Neutrophil (primary cell): ENCODE data around the gene TJP1.

ENCODE experiments used
- H3K27ac ChIP-seq: fragments of 200-600 bp; sonication (generic); 2 replicates; pipeline ENCODE4 v1.5.1; 2016; ENCODE audit warnings: mild to moderate bottlenecking, moderate library complexity
- H3K27me3 ChIP-seq: fragments of 200-600 bp; sonication (generic); 2 replicates; pipeline ENCODE4 v1.6.0; 2016; ENCODE audit warnings: mild to moderate bottlenecking
- H3K36me3 ChIP-seq: fragments of 200-600 bp; sonication (generic); 2 replicates; pipeline ENCODE4 v1.5.1; 2017
- H3K4me1 ChIP-seq, 2 experiments: fragments of 200-600 bp in 1 of 2; sonication (generic) in 1 of 2; 1 replicate in 1 of 2; 2 replicates in 1 of 2; pipeline versions ENCODE4 v1.5.1 to v1.6.1; 2013 to 2016; ENCODE audit warnings: low read depth in 1 of 2, low read length in 1 of 2, mild to moderate bottlenecking in 1 of 2, moderate library complexity in 1 of 2; ENCODE audit not compliant: control insufficient read depth in 1 of 2, insufficient read depth in 1 of 2
- H3K4me3 ChIP-seq, 2 experiments: fragments of 200-600 bp in 1 of 2; sonication (generic) in 1 of 2; 1 replicate in 1 of 2; 2 replicates in 1 of 2; pipeline ENCODE4 v1.5.1; 2013 to 2016; ENCODE audit warnings: low read depth in 1 of 2, low read length in 1 of 2, mild to moderate bottlenecking in 1 of 2, moderate library complexity in 1 of 2
- H3K9me3 ChIP-seq: fragments of 200-600 bp; sonication (generic); 2 replicates; pipeline ENCODE4 v1.5.1; 2016
- TF ChIP-seq, protein P1 (sequence below): fragments of 200-600 bp; sonication (generic); IDR thresholded peaks from 2 replicates; pipeline ENCODE4 v1.5.1; 2016; ENCODE audit warnings: antibody characterized with exemption

Gene TJP1

GRCh38 chr15:29708519-29708918 is 113.7 kb downstream of the TJP1 start:
- Histone ChIP-seq H3K27ac (no peak overlapping the region), H3K27me3 (no peaks in the 10 kb centered on the region), H3K9me3 (no peaks in the 10 kb centered on the region), H3K4me3 (no peak overlapping the region), H3K4me1 (no peaks in the 10 kb centered on the region), H3K36me3 (no peaks in the 10 kb centered on the region)
- TF ChIP-seq, protein P1, sequence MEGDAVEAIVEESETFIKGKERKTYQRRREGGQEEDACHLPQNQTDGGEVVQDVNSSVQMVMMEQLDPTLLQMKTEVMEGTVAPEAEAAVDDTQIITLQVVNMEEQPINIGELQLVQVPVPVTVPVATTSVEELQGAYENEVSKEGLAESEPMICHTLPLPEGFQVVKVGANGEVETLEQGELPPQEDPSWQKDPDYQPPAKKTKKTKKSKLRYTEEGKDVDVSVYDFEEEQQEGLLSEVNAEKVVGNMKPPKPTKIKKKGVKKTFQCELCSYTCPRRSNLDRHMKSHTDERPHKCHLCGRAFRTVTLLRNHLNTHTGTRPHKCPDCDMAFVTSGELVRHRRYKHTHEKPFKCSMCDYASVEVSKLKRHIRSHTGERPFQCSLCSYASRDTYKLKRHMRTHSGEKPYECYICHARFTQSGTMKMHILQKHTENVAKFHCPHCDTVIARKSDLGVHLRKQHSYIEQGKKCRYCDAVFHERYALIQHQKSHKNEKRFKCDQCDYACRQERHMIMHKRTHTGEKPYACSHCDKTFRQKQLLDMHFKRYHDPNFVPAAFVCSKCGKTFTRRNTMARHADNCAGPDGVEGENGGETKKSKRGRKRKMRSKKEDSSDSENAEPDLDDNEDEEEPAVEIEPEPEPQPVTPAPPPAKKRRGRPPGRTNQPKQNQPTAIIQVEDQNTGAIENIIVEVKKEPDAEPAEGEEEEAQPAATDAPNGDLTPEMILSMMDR, result no peak

- Histone ChIP-seq H3K27ac (no peak overlapping the region), H3K36me3 (no peaks in the 10 kb centered on the region), H3K4me1 (no peaks in the 10 kb centered on the region), H3K9me3 (no peaks in the 10 kb centered on the region), H3K4me3 (no peak overlapping the region), H3K27me3 (no peaks in the 10 kb centered on the region)
- TF ChIP-seq, protein P1, result no peak
These were observed 117.2 kb downstream of the TJP1 start for GRCh38 chr15:29704950-29705597.

DNA sequence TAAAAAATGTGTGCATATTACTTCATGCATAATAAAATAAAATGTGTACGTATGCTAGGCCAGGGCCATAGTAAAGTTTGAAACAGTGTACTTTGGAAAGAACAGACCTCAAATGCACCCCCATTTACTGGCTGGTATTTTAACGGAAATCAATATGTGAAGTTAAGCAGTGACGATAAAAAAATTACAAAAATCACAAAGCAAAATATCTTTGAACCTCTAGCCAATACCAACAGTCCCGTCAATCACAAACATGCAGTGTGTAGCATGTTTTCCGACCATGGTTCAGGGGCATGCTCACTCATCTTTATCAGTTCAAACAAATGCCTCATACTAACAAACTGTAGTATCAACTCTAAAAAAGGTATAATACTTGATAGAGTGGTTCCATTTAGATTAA is 121.1 kb downstream of the TJP1 start:
- Histone ChIP-seq H3K9me3 (no peaks in the 10 kb centered on the region), H3K4me1 (no peaks in the 10 kb centered on the region), H3K27me3 (no peaks in the 10 kb centered on the region), H3K27ac (no peak overlapping the region), H3K4me3 (no peak overlapping the region), H3K36me3 (no peaks in the 10 kb centered on the region)
- TF ChIP-seq, protein P1, result no peak

DNA sequence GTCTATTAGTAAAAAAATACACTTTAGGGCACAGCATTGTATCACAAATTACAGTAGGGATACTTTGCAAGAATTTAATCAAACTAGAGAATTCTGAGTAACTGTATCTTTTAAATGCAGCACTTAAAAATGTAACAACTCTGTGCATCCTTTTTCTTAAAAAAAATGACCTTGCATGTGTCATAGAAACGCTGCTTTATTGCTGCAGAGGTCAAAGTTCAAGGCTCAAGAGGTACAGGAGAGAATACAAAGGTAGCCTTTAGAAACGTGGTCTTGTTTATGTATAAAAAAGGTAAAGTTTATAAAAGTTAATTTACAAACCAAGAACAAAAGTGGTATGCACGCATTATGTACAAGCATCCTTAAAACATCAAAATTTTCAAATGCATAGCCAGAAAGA is 122.0 kb downstream of the TJP1 start:
- no peak overlapping the region for H3K4me3 ChIP-seq
- no peaks in the 10 kb centered on the region for H3K36me3 ChIP-seq
- no peaks in the 10 kb centered on the region for H3K27me3 ChIP-seq
- TF ChIP-seq, protein P1, result no peak
- H3K4me1 ChIP-seq, result no peaks in the 10 kb centered on the region
- H3K27ac ChIP-seq, result no peak overlapping the region
- H3K9me3 ChIP-seq, result no peaks in the 10 kb centered on the region

DNA sequence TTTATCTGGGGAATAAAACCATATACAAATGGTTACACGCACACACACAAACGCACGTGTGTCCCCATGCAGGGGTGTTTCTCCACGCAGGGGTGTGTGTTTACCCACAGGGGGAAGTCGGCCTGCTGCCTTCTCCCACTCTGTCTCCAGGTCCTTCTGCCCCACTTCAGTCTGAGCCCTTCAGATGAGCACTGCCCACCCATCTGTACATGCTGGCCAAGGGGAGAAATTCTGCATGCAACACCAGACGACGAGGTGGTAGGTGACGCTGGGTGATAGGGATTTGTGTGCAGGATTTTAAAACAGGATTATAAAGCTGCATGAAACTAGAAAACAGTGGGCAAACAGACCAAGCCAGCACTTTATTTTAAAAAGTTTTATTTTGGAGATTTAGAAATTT is 122.5 kb downstream of the TJP1 start:
- H3K27me3 ChIP-seq, result no peaks in the 10 kb centered on the region
- TF ChIP-seq, protein P1, result no peak
- H3K36me3 ChIP-seq, result no peaks in the 10 kb centered on the region
- H3K9me3 ChIP-seq, result no peaks in the 10 kb centered on the region
- no peak overlapping the region for H3K4me3 ChIP-seq
- no peaks in the 10 kb centered on the region for H3K4me1 ChIP-seq
- no peak overlapping the region for H3K27ac ChIP-seq
